Measurements from ENCODE around the gene MBD3L3. TPM values are rescaled to one million over a fixed set of nuclear protein-coding genes. Genes with fewer than 3 reads are reported as not detected.

The MBD3L3 gene
- total RNA-seq, 6 experiments from 2014 or later: not detected

GRCh38 chr19:7083076-7083956, 24.8 kb upstream of the MBD3L3 start:
- Histone ChIP-seq H3K4me3 (no peak overlapping the region), H3K4me1 (no peaks in the 10 kb centered on the region), H3K9me3 (peaks cover 5 to 91% (median 52%) of the 10 kb centered on the region in 4 donors), H3K27me3 (no peaks in the 10 kb centered on the region), H3K27ac (no peak overlapping the region), H3K36me3 (peaks cover 23 to 63% (median 47%) of the 10 kb centered on the region in 4 donors)
- DNase-seq (no peak), ATAC-seq (no peak)
- intact Hi-C loops (cut with DNase I): no loop called here
- 93% methylated on average over 15 of the region's 15 CpGs for WGBS (ENCODE audit: insufficient coverage, low coverage, low lambda C conversion rate, missing lambda C conversion rate)
- TF ChIP-seq, protein P1, sequence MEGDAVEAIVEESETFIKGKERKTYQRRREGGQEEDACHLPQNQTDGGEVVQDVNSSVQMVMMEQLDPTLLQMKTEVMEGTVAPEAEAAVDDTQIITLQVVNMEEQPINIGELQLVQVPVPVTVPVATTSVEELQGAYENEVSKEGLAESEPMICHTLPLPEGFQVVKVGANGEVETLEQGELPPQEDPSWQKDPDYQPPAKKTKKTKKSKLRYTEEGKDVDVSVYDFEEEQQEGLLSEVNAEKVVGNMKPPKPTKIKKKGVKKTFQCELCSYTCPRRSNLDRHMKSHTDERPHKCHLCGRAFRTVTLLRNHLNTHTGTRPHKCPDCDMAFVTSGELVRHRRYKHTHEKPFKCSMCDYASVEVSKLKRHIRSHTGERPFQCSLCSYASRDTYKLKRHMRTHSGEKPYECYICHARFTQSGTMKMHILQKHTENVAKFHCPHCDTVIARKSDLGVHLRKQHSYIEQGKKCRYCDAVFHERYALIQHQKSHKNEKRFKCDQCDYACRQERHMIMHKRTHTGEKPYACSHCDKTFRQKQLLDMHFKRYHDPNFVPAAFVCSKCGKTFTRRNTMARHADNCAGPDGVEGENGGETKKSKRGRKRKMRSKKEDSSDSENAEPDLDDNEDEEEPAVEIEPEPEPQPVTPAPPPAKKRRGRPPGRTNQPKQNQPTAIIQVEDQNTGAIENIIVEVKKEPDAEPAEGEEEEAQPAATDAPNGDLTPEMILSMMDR (IDR thresholded peaks at IDR 0.05): no peak
- no peak for TF ChIP-seq POLR2A (IDR thresholded peaks at IDR 0.05)

- Histone ChIP-seq H3K9me3 (peaks cover 0 to 44% (median 30%) of the 10 kb centered on the region in 4 donors), H3K4me1 (no peaks in the 10 kb centered on the region), H3K27me3 (no peaks in the 10 kb centered on the region), H3K36me3 (peaks cover 19 to 82% (median 73%) of the 10 kb centered on the region in 4 donors), H3K27ac (no peak overlapping the region), H3K4me3 (no peak overlapping the region)
- DNase-seq (no peak), ATAC-seq (no peak)
- intact Hi-C loops (cut with DNase I): no loop called here
- no peak for TF ChIP-seq POLR2A (IDR thresholded peaks at IDR 0.05)
- TF ChIP-seq, protein P1 (IDR thresholded peaks at IDR 0.05): no peak
- 88% methylated on average over 2 of the region's 2 CpGs for WGBS (ENCODE audit: insufficient coverage, low coverage, low lambda C conversion rate, missing lambda C conversion rate)
Measured at GRCh38 chr19:7078008-7078407, 19.5 kb upstream of the MBD3L3 start.

DNA sequence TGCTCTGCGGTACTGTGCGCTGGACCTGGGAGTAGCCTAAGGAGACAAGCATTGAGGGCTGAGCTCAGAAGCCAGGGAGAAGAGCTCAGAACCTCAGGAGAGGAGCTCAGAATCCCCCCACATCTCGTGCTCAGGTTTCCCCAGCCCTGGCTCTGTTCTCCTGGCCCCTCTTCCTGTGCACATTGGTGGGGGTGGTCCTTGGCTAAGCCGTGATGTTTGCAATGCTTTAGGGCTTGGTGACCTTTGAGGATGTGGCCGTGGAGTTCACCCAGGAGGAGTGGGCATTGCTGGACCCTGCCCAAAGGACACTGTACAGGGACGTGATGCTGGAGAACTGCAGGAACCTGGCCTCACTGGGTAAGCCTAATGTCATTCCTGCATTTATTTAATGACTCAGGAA, 17.7 kb upstream of the MBD3L3 start:
- Histone ChIP-seq H3K27me3 (no peaks in the 10 kb centered on the region), H3K27ac (no peak overlapping the region), H3K4me1 (no peaks in the 10 kb centered on the region), H3K4me3 (no peak overlapping the region), H3K9me3 (peaks cover 0 to 25% (median 19%) of the 10 kb centered on the region in 4 donors), H3K36me3 (peaks cover 12 to 76% (median 65%) of the 10 kb centered on the region in 4 donors)
- WGBS (ENCODE audit: insufficient coverage, low coverage, low lambda C conversion rate, missing lambda C conversion rate): 83% methylated on average over 1 of the region's 6 CpGs
- intact Hi-C loops (cut with DNase I): no loop called here
- no peak for DNase-seq
- ATAC-seq: no peak
- TF ChIP-seq, protein P1 (IDR thresholded peaks at IDR 0.05): no peak

DNA sequence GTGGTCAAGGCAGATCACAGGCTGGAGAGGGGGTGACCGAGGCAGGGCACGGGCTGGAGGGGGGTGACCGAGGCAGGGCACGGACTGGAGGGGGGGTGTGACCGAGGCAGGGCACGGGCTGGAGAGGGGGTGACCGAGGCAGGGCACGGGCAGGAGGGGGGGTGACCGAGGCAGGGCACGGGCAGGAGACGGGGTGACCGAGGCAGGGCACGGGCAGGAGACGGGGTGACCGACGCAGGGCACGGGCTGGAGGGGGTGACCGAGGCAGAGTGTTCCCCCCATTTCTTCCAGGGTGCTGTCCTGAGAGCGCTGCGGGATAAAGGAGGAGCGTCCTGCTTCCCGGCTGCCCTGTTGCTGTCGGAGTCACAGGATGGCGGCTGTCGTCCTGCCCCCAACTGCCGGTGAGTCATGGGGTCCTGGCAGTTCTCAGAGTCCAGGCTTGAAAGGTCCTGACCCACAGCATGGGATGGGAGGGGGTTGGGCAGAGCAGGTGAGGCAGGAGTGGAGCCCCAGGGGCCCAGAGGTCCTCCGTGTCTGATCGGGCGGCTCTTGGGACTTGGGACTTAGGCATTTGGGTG, 16.3 kb upstream of the MBD3L3 start:
- no peak for DNase-seq
- TF ChIP-seq, protein P1 (IDR thresholded peaks at IDR 0.05): no peak
- no peak for TF ChIP-seq POLR2A (IDR thresholded peaks at IDR 0.05)
- WGBS (ENCODE audit: insufficient coverage, low coverage, low lambda C conversion rate, missing lambda C conversion rate): 100% methylated on average over 3 of the region's 29 CpGs
- Histone ChIP-seq H3K27ac (no peak overlapping the region), H3K36me3 (peaks cover 4 to 68% (median 54%) of the 10 kb centered on the region in 4 donors), H3K4me3 (no peak overlapping the region), H3K4me1 (peaks cover 0 to 10% (median 3%) of the 10 kb centered on the region in 4 donors), H3K9me3 (peaks cover 0 to 15% (median 12%) of the 10 kb centered on the region in 4 donors), H3K27me3 (no peaks in the 10 kb centered on the region)
- intact Hi-C loops (cut with DNase I): no loop called here
- ATAC-seq: peak in 1 of 4 donors; percentile 33
